HTERT RPE-1 (cell line): ENCODE results near the gene PTPRE.

Source experiments
- in situ Hi-C: fragments of 300-500 bp; cut with MboI; formaldehyde crosslinking; loops from 4 replicates; pipeline ENCODE4 v1.14.3; 2020; ENCODE audit warnings: low sequenced_read_pairs

The PTPRE gene

DNA sequence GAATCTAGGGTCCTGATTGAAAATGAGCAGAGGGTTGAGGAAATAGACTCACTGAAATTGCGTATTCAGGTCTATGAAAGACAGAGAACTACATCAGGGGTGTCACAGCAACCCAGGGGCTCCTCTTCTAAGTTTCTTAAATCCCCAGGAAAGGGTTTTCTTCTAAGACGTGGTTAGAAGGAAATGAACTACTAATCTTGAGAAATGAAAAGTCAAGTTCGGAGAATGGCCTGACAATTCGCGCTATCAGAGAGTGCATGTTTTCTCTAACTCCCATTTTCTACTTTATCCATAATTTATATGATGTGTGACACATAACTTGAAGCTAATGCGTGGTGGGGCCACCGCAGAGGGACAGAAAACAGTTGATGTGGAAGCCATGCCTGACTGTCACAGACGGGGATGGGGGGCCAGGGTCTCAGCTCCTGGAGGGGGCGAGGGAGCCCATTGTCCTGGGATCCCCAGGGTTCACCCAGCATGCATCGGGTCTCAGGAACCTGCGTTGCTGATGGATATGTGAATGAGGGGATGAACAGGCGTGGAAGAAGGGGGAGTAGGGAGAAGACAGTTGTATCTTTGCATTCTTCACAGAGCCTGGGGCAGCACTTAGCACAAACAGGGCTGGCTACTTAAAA, 86.3 kb downstream of the PTPRE start:
- in situ Hi-C loops: no loop called here

DNA sequence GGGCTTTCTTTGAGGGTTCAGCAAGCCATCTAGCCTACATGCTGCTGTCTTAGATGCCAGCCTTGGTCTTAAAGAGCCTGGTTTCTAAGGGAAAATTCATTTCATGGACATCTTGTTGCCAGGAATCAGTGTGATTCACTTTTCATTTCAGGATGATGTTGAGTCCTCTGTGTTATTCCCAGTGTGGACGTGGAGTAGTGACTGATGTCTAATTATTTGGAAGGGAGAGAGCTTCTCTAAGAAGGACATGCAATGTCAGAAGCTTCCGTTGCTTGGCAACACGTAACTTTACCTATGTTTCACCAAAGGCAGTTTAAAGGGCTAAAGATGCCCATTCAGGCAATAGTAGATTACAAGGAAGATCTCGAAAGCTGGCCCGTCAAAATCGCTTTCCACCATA, 89.0 kb downstream of the PTPRE start:
- in situ Hi-C loops: no loop called here

DNA sequence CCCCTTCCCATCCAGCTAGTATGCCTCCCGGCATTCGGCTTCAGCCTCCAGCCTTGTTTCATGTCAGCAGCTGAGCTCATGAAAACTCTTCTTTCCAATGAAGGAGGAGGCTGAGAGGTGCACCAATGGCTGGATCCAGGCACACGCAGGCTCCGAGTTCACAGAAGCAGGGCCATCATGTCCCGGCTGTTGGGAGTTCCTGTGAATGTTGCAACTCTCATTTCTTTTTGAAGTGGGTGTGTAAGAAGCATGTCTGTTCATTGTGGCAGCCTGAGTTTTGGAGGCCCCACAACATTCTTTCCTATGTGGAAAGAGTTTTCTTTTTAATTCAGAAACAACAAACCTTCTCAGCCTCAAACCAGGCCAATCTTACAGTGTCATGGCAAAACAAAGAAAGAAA, 89.7 kb downstream of the PTPRE start:
- in situ Hi-C loops: no loop called here

DNA sequence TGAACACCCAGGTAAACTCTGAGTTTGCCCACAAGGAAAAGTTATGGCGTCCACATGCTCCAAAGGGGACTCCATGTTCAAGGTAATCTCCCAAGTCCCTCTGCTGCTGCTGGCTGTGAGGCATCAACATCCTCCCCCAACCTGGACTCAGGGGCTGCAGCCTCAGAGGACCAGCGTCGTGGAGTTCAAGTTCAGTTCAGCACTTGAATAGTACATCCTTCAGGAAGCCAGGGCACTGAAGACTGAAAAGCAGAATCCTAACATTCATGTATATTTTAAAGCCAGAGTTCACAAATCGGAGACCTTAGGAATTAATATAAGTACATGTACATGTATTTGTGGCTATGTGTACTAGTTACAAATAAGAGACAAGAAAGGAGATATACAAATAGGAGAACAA, 90.4 kb downstream of the PTPRE start:
- in situ Hi-C loops: no loop called here

DNA sequence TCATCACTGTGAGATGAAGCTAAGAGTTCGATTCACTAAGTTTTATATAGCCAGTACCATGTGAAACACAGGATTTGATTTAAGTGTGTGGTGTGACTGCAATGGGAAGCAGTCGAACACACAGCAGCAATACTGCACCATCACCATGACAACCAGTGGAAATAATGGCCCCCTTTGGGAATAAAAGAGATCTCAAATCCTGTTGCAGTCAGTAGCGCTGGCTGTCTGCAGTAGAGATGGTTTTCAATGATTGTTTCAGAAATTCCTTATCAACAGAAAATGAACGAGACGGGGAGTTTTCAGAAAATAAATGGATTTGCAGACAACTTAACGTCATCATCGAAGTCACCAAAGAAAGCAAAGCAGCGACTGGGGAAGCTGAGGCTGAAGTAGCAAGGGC, 91.0 kb downstream of the PTPRE start:
- in situ Hi-C loops: no loop called here

DNA sequence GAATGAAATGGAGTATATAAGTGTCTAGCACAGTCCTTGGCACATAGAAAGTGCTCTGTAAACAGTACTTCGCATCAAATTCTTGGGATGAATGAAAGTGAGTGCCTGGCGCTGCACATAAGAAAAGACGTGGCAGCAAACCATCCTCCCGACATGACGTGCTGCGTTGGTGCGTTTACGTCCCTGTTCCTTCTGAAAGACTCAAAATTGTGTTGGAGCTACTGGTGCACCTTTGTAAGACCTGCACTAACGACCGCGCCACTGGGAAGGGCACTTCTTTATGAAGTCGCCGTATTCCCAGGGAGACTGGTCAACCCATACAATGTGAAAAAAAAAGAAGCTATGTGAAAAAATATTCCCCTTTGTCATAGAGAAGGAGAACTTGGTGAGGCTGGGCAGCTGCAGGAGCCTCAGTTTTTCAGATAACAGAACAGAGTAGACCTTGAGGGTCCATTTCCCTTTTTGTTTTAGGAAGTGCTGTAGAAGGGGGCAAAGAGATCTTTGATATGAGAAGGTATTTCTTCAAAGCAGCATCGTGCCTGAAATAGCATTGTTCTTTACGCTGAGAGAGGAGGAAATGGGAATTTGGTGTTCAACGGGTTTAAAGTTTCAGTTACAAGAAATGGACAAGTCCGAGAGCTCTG, 91.7 kb downstream of the PTPRE start:
- in situ Hi-C loops: no loop called here

DNA sequence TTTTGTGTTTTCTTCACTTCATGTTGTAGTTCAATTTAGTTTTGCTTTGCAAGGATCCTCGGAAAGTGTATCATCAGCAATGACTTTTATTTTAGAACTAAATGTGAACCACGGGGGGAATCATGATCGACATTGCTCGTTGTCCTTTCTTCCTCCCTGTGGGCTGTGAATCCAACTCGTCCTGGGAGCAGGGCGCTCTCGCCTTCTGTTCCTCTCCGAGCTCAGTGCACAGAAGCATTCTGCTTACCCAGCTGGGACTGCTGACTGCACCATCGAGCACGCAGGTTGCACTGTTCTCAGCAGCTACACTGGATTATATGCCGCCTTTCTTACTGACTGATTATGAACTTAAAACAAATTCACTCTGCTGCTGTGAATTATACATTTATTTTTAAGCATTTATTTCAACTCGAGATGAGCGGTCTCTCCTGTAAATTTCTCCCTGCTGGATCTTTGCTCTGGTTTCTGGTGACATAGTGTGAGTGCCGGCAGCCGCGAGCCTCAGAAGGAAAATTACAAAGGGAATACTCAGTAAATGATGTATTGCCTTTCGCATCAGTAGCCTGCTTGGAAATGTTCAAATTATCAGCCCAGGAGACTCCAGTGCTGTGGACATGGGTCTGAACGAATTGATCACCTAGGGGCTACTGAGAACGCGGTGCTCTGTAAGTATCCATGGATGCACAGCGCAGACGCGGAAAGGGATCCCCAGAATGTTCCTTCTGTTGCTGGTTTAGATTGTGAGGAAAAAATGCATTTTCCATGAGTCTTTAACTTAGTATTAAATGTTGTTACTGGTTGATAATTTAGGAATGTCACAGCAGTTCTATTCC, 92.6 kb downstream of the PTPRE start:
- in situ Hi-C loops: loop anchor here (25.0 kb wide), 1 partner anchor 112 kb away; the partner anchor contains the start of gene CLRN3

DNA sequence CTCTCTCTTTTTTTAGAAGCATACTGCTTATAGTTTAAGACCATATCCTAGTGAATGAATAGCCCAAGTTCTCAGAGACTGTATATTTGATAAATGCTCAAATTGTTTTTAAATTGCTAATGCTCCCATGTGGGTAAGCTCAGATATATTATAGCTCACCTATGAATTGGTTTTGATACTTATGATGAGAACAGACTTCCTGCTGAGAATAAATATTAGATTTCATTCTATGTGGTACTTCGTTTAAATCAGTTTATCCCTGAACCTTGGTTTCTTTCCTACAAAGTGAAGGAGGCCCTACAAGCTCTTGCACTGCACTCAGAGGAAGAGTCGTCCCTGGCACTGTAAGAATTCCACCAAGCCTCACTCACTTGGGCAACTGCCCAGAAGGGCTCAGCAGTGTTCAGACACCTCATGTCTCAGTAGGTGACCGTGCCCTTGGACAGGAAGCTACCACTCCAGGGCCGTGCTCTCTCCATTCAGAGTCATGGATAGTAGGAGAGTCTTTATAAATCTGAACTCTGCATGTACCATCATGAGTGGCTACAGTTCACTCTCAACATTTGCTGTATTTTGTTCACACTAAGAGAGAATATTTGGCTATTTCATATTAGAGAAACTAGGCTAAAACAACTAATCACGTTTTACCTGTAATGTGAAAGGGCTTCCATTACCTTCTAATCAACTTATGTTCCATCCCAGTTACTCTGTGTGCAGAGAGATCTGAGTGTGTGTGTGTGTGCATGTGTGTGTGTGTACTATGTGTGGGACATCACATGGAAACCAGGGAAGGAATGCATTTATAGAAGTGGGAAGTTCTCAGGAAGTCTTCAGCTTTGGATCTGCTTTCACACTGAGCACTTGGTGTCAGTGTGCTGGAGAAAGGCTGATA, 93.8 kb downstream of the PTPRE start:
- in situ Hi-C loops: loop anchor here (25.0 kb wide), 1 partner anchor 113 kb away; the partner anchor contains the start of gene CLRN3

DNA sequence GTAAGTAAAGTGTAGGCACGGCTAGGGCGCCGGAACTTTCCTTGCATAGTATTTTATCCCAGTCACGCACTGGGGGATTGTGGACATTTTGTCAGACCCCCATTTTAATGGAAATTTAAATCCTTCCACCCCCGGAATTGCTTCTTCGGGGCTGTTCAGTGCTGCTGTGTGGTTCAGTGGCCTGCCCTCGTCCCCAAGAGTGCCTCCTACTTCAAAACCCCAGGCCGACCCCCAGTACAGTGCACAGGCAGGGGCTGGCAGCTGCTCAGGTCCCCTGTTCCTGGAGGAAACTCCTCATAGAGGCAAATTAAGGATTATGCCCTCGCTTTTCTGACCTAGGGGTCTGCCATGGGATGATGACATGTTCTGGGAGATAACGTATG, 94.5 kb downstream of the PTPRE start:
- in situ Hi-C loops: loop anchor here (25.0 kb wide), 1 partner anchor 114 kb away; the partner anchor contains the start of gene CLRN3

DNA sequence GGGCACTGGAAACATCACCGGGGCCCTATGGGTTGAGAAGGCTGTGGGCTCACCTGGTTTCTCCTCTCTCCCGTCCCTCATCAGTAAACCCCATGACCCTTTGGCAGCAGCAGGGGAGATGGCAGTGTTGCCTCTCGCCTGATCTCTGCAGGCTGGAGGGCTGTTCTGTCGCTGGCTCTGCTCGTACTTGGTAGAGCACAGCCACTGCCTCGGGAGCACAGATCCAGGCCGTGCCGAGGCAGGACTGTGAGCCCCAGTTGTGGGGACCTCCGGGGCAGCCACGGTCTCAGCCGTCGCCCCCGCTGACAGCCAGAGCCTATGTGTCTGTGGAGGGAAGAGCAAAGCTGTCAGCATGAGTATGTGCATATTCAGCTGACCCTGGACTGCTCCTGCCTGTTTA, 94.9 kb downstream of the PTPRE start:
- in situ Hi-C loops: loop anchor here (25.0 kb wide), 1 partner anchor 115 kb away; the partner anchor contains the start of gene CLRN3

DNA sequence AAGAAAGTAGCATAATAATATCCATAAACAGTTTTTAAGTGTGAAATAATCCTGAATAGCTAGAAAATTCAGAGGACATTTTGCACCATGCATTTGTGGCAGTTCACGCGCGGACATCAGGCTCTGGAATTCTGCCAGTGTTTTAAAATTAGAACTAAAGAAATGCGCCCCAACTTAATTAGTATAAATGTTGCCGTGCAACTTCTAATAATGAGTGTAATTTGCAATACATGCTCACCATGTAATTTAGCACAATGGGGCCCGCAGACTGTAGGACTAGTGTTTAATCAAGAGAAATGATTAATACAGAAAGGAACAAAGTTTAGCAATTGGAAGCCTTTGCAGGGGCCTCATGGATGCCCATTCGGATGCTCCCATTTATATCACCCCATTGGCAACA, 96.6 kb downstream of the PTPRE start:
- in situ Hi-C loops: loop anchor here (25.0 kb wide), 1 partner anchor 116 kb away; the partner anchor contains the start of gene CLRN3

DNA sequence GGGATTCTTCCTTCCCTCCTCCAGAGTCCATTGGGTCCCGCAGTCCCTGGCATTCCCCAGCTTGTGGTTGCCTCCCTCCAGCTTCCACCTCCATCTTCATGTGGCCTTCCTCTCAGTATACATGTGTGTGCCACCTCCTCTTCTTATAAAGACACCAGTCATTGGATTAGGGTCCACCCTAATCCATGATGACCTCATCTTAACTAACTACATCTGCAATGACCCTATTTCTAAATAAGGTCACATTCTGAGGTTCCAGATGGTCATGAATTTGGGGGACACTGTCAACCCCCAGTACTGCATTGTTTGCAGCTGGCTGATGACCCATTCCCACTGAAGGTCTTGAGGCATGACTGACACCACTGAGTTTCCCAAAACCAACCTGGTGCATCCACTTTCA, 99.0 kb downstream of the PTPRE start:
- in situ Hi-C loops: loop anchor here (25.0 kb wide), 1 partner anchor 119 kb away; the partner anchor contains the start of gene CLRN3

DNA sequence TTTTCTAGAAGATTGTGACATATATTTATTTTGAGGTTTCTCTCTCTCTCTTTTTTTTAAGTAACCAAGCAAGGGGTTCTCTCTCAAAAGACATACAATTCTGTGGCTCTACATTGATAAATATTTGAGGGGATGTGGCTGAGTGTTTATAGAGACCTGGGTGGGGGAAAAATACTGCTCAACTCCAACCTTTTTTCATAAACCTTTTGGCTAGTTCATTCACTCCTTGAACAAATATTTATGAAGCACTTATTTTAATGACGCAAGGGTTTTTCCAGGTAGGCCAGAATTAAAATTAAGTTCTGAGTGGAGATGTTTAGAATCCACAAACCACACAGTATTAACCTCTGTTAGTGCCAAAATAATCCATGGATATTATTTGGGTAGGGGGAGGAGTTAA, 100.2 kb downstream of the PTPRE start:
- in situ Hi-C loops: loop anchor here (25.0 kb wide), 1 partner anchor 120 kb away; the partner anchor contains the start of gene CLRN3

DNA sequence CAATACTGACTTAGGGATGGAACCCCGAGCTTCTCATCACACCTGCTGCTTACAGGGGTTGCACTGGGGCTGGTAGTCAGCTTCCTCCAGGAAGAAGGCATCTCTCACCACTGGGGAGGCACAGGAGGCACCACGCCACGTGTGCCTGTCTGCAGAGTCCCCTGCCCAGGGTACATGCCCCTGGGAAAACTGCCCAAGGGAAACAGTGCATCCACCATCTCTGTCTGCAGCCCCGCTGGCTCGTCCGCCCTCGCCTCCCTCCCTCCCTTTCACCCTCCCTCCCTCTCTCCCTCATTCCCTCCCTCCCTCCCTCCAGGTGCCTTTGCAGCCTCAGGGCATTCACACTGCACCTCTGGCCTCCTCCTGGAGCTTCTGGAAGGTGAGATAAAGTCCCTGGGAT, 101.1 kb downstream of the PTPRE start:
- in situ Hi-C loops: loop anchor here (25.0 kb wide), 1 partner anchor 121 kb away; the partner anchor contains the start of gene CLRN3

DNA sequence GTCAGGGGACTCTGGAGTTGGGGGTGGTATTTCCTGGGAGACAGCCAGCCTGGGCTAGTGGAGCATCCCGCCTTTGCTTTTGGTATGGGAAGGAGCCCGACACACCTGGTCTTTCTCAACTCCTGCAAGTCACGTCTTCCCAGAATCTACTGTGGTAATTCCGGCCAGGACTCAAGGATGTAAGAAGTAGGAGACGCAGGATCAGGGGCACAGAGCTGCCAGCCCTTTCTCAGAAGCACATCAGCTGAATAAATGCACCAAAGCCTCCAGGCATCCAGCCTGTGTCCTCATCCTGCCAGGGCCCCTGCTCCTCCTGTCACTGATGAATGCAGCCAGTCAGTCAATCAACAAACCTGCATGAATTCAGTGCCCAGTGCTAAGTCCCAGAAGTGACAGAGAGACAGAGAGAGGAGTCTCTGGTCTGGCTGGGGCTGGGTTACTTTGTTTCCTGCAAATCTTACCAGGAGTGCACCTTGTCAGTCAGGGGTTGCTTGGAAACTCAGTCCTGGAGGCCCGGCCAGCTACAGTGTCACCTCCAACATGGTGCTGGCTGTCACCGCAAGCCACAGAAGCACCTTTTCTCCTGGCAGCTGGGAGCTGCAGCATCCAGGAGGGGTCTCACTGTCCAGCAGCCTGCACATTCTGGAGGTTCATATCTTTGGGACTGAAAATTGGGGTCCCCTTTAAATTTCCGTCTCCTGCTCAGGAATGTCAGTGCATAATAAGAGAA, 101.8 kb downstream of the PTPRE start:
- in situ Hi-C loops: loop anchor here (25.0 kb wide), 1 partner anchor 121 kb away; the partner anchor contains the start of gene CLRN3

DNA sequence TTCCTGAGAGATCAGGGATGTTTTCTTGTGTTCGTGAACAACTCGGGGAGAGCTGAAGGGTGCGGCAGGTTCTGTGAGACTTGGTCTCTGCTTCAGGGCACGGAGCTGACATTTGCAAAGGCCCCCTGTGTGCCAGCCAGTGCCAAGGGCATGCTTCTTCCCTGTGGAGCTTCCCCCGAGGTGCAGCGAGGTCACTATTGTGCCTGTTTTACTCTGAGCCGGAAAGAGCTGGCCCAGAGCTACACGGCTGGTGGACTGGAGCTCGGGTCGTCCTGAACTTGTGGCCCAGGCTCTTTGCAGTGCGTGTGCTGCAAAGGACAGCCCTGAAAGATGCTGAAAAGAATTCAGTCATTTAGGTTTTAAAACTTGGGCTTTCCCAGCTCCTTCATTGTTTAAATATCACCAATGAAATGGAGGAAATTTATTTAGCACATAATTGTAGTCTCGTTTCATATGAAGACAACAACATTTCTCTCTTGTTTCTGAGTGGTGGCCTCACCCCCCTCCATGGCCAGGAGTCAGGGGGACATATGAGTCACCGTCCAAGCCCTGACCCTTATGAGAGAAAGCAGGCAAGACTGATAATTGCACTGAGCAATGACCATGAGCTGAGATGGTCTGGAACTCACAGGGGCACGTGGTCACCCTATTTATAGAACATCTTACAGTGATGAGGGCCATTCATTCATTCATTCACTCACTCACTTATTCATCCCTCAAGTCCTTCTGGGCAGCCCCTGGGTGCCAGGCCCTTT, 102.6 kb downstream of the PTPRE start:
- in situ Hi-C loops: loop anchor here (25.0 kb wide), 1 partner anchor 122 kb away; the partner anchor contains the start of gene CLRN3

DNA sequence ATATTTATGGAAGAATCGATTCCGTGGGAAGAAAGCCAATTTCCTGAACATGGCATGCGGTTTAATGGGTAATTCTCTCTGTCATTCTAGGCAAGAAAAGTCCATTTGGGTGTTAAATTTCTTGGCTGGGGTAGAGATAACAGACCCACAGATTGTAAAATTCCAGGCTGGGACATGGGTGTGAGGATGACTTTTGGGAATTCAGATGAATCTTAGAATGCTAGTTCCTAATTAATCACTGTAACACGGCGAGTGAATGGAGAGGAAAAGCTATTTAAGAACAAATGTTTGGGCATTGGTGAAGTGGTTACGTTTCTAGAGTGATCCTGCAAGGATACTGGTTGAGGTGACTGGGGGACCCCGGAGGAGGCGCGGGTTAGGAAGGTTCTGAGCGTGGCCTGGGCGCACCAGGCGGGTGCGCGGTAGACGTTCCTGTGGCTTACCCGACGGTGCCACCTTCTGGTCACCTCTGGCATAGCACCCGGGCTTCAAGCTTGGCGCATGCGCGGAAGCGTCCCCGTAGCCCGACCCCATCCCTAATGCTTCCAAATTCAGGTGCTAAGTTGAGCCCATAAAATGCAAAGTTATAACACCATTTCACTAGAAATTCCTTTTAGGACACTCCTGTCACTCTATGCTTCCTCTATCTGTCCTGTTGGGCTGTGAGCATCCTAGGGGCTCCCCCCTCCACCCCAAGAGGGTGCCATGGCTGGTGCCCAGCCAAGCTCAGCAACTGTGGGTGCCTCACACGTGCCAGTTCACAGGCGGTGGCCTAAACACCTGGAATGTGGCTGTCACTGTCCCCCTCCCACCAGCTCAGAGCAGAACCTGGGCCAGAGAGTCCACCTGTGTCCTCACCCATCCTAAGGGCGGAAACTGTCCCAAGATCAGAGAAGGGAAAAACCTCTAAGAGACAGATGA, 104.4 kb downstream of the PTPRE start:
- in situ Hi-C loops: loop anchor here (25.0 kb wide), 1 partner anchor 124 kb away; the partner anchor contains the start of gene CLRN3

DNA sequence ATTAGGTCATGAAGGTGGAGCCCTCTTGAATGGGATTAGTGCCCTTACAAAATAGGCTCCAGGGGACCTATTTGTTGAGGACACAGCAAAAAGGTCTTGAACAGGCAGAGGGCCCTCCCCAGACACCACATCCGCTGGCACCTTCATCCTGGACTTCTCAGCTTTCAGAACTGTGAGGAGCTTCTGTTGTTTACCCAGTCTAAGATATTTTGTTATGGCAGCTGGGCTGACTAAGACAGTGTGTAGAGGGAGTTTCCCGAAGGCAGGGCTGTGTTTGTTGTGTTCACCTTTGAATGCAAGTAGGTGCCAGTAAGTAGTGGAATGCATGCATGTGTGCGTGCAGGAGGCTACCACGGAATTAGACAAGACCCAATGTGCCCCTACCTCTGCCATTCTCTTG, 106.7 kb downstream of the PTPRE start:
- in situ Hi-C loops: loop anchor here (25.0 kb wide), 1 partner anchor 126 kb away; the partner anchor contains the start of gene CLRN3
